Measurements from ENCODE around the gene NRL. TPM values are rescaled to one million over a fixed set of nuclear protein-coding genes. Genes with fewer than 3 reads are reported as not detected.
A peak's percentile ranks its signal among the peaks of the same experiment; 100 is the strongest.

NRL gene
- 5.4 and 5.5 TPM in 2 replicates for total RNA-seq

DNA sequence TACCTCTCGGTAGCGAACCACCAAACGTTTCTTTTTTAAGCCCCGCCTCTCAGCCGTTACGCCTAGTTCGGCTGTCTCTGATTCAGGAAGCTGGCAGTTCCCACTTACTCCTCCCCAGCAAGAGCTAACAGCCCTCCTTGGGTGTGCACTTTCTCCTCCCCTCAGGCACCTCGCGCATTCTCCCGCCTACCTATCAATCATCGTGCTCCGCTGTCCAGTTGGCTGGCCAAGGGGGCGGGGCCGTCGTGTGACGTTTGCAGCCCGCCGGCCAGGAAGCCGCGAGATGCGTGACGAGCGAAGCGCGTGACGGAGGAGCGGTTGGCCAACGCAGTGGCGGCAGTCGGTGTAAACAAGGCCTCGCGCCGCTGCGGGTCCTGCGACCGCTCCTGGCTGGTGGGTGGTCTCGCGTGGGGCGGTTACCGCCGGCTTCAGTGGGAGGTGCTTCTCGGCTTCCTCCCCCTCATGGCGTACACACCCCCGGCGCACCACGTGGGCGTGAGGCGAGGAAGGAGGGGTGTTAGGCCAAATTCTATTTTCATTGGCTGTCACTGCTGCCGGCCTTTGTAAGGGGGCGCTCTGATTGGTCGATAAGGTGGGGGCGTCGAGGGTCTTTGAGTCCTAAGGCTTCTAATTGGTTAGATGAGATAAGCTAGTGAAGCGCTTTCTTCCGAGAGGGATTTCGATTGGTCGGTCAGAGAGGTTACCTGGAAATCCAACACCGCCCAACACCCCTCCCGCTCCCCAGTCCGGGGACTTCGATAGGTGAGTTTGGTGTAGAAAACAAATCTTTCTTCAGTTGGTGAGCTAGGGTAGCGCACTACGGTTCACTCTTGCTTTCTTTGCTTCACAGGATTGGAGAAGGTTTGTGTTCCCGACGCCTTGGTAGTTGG is at the start of gene NRL, which contains the start of gene DCAF11:
Gene NRL (minus strand): TSS at position 418 of the 890 bp plus-strand sequence. CDS start 32,101 bp downstream, outside the sequence.
Gene DCAF11 (plus strand): TSS at position 246 of the 890 bp plus-strand sequence. CDS start 818 bp downstream, outside the sequence.
- H3K36me3 Mint-ChIP-seq (ENCODE audit: low read depth): peaks cover 50% of the 10 kb centered on the region
- peak within 1 kb of the TSS; percentile 100 for H3K27ac Mint-ChIP-seq
- intact Hi-C loops (cut with micrococcal nuclease): loop anchor here (1.0 to 10.0 kb wide), 17 partner anchors 9 to 1020 kb away; partner anchors contain the start of genes ACIN1, C14orf119, CHMP4A and EMC9
- TF ChIP-seq, protein P1, sequence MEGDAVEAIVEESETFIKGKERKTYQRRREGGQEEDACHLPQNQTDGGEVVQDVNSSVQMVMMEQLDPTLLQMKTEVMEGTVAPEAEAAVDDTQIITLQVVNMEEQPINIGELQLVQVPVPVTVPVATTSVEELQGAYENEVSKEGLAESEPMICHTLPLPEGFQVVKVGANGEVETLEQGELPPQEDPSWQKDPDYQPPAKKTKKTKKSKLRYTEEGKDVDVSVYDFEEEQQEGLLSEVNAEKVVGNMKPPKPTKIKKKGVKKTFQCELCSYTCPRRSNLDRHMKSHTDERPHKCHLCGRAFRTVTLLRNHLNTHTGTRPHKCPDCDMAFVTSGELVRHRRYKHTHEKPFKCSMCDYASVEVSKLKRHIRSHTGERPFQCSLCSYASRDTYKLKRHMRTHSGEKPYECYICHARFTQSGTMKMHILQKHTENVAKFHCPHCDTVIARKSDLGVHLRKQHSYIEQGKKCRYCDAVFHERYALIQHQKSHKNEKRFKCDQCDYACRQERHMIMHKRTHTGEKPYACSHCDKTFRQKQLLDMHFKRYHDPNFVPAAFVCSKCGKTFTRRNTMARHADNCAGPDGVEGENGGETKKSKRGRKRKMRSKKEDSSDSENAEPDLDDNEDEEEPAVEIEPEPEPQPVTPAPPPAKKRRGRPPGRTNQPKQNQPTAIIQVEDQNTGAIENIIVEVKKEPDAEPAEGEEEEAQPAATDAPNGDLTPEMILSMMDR (IDR thresholded peaks at IDR 0.05): no peak
- H3K4me1 Mint-ChIP-seq: peaks cover 27% of the 10 kb centered on the region
- no peaks in the 10 kb centered on the region for H3K9me3 Mint-ChIP-seq
- H3K4me3 Mint-ChIP-seq: peak within 1 kb of the TSS; percentile 99
- POLR2A ChIA-PET: interaction anchor here (0.6 to 6.1 kb wide), 48 partner anchors 9 to 1324 kb away, joined by 3 to 239 read pairs (median 7); partner anchors contain the start of genes ACIN1, C14orf119, CARMIL3 and CBLN3
- DNase-seq: peak; percentile 97
- CTCF ChIA-PET: interaction anchor here (0.6 to 2.6 kb wide), 13 partner anchors 11 to 194 kb away, joined by 3 to 15 read pairs (median 5); partner anchors contain the start of genes EMC9, IRF9, PSME1 and PSME2
- H3K27me3 Mint-ChIP-seq: no peaks in the 10 kb centered on the region
- peak; percentile 83 for ATAC-seq (ENCODE audit: low read depth)

- H3K9me3 Mint-ChIP-seq: no peaks in the 10 kb centered on the region
- TF ChIP-seq, protein P1 (IDR thresholded peaks at IDR 0.05): no peak
- POLR2A ChIA-PET: interaction anchor here (0.5 to 4.6 kb wide), 31 partner anchors 8 to 269 kb away, joined by 3 to 93 read pairs (median 13); partner anchors contain the start of genes CBLN3, CHMP4A, CIDEB and DCAF11
- H3K4me1 Mint-ChIP-seq: peaks cover 45% of the 10 kb centered on the region
- CTCF ChIA-PET: interaction anchor here (0.9 to 4.2 kb wide), 15 partner anchors 11 to 269 kb away, joined by 3 to 45 read pairs (median 8); partner anchors contain the start of genes DCAF11, MDP1, NRL and PSME1
- peak overlapping the region; percentile 98 for H3K4me3 Mint-ChIP-seq
- H3K27me3 Mint-ChIP-seq: no peaks in the 10 kb centered on the region
- peaks cover 87% of the 10 kb centered on the region for H3K36me3 Mint-ChIP-seq (ENCODE audit: low read depth)
- no peak for DNase-seq
- H3K27ac Mint-ChIP-seq: peak overlapping the region; percentile 95
- intact Hi-C loops (cut with micrococcal nuclease): no loop called here
- ATAC-seq (ENCODE audit: low read depth): no peak
Observed at GRCh38 chr14:24162093-24162492, 47.3 kb upstream of the NRL start.

DNA sequence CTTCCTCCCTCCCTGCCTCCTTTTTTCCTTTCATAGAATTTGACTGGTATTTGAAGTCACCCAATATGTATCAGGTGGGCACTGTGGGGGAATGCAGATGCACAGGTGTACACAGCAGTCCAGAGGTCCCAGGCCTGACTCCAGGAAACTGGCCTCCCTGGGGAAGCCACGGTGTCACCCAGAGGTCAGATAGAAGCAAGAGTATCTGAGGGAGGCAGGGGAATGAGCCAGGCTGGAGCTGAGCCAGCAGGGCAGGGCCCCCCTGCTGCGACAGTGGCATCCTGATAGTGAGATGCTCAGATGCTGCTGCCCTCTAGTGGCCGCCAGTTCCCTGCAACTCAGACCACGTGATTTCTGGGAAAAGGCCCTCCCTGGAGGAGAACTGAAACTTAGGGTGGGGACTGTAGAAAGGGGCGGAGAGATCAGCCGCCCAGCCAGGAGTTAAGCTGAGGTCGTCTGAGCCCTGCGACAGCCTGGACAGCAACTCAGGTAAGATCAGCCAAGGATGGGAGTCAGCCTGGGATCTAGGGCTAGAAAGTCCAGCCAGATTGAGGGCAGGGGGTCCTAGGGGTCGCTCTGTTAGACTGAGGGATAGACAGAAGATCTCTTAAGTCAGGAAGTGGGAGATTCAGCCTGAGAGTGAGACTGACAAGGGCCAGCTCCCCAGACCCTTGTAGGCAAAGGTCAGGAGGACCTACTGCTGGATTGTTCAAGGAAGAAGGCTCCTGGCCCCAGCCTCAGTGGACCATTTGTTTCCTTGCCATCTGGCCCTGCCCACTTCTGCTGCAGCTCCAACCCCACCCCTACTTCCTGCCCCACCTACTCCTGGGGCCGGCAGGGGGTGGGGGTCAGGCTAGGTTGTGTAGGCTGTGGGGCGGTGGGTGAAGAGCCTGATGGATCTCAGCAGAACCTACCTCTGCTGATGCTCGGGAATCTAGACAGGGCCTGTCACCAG is 46.4 kb upstream of the NRL start, which contains the start of gene IRF9:
Gene IRF9 (plus strand): TSS at position 416 of the 955 bp plus-strand sequence. CDS start 880 bp downstream, outside the sequence.
- intact Hi-C loops (cut with micrococcal nuclease): loop anchor here (1.0 kb wide), 17 partner anchors 10 to 281 kb away; partner anchors contain the start of genes DCAF11, EMC9, IPO4 and MDP1
- CTCF ChIA-PET: interaction anchor here (0.6 to 4.2 kb wide), 28 partner anchors 10 to 270 kb away, joined by 3 to 45 read pairs (median 6); partner anchors contain the start of genes CHMP4A, CIDEB, DCAF11 and EMC9
- peak within 1 kb of the TSS; percentile 95 for H3K27ac Mint-ChIP-seq
- H3K36me3 Mint-ChIP-seq (ENCODE audit: low read depth): peaks cover 82% of the 10 kb centered on the region
- peaks cover 45% of the 10 kb centered on the region for H3K4me1 Mint-ChIP-seq
- TF ChIP-seq, protein P1 (IDR thresholded peaks at IDR 0.05): no peak
- H3K27me3 Mint-ChIP-seq: no peaks in the 10 kb centered on the region
- no peaks in the 10 kb centered on the region for H3K9me3 Mint-ChIP-seq
- DNase-seq (peak; percentile 90), ATAC-seq (ENCODE audit: low read depth) (peak; percentile 92)
- POLR2A ChIA-PET: interaction anchor here (0.6 to 4.6 kb wide), 43 partner anchors 9 to 269 kb away, joined by 3 to 93 read pairs (median 8); partner anchors contain the start of genes CARMIL3, CBLN3, CHMP4A and CIDEB
- H3K4me3 Mint-ChIP-seq: peak within 1 kb of the TSS; percentile 98

GRCh38 chr14:24160499-24160849 is 45.7 kb upstream of the NRL start:
- ChIA-PET CTCF (interaction anchor here (1.0 to 4.2 kb wide), 22 partner anchors 10 to 149 kb away, joined by 3 to 45 read pairs (median 8); partner anchors contain the start of genes CIDEB, DCAF11, EMC9 and IPO4), POLR2A (interaction anchor here (0.7 to 4.6 kb wide), 32 partner anchors 10 to 270 kb away, joined by 3 to 93 read pairs (median 14); partner anchors contain the start of genes CARMIL3, CBLN3, CHMP4A and CIDEB)
- Mint-ChIP-seq H3K27ac (peak overlapping the region; percentile 95), H3K27me3 (no peaks in the 10 kb centered on the region), H3K4me3 (no peak overlapping the region), H3K4me1 (peaks cover 45% of the 10 kb centered on the region), H3K36me3 (ENCODE audit: low read depth) (peaks cover 81% of the 10 kb centered on the region), H3K9me3 (no peaks in the 10 kb centered on the region)
- DNase-seq (no peak), ATAC-seq (ENCODE audit: low read depth) (no peak)
- intact Hi-C loops (cut with micrococcal nuclease): no loop called here
- TF ChIP-seq, protein P1 (IDR thresholded peaks at IDR 0.05): no peak
